ENCODE measurements around the gene CDKN1A. TPM values are rescaled to one million over a fixed set of nuclear protein-coding genes. Genes with fewer than 3 reads are reported as not detected.

CDKN1A gene
- total RNA-seq, 2 experiments from 2014 or later, result 36.7 to 39.5 TPM

- Mint-ChIP-seq H3K27ac (peak overlapping the region; percentile 61), H3K36me3 (ENCODE audit: low read depth) (no peaks in the 10 kb centered on the region), H3K4me1 (peaks cover 23% of the 10 kb centered on the region), H3K9me3 (no peaks in the 10 kb centered on the region), H3K27me3 (no peaks in the 10 kb centered on the region), H3K4me3 (no peak overlapping the region)
- ChIA-PET POLR2A (no interaction called here), CTCF (interaction anchor here (0.5 to 1.7 kb wide), 5 partner anchors 18 to 101 kb away, joined by 3 to 5 read pairs (median 3); no protein-coding TSS in a partner anchor)
- no peak for DNase-seq
Observed at GRCh38 chr6:36733300-36733699, 54.8 kb downstream of the CDKN1A start.

- H3K27me3 Mint-ChIP-seq, result no peaks in the 10 kb centered on the region
- no peaks in the 10 kb centered on the region for H3K36me3 Mint-ChIP-seq (ENCODE audit: low read depth)
- peaks cover 15% of the 10 kb centered on the region for H3K4me1 Mint-ChIP-seq
- no peak for DNase-seq
- POLR2A ChIA-PET, result no interaction called here
- peak overlapping the region; percentile 84 for H3K27ac Mint-ChIP-seq
- no peaks in the 10 kb centered on the region for H3K9me3 Mint-ChIP-seq
- peak overlapping the region; percentile 1 for H3K4me3 Mint-ChIP-seq
- CTCF ChIA-PET, result interaction anchor here (0.8 to 2.8 kb wide), 7 partner anchors 10 to 120 kb away, joined by 3 to 9 read pairs (median 3); no protein-coding TSS in a partner anchor
Observed at GRCh38 chr6:36734486-36735060, 56.1 kb downstream of the CDKN1A start.

GRCh38 chr6:36735110-36736071, 56.9 kb downstream of the CDKN1A start:
- Mint-ChIP-seq H3K4me3 (peak overlapping the region; percentile 1), H3K27ac (peak overlapping the region; percentile 84), H3K36me3 (ENCODE audit: low read depth) (no peaks in the 10 kb centered on the region), H3K27me3 (no peaks in the 10 kb centered on the region), H3K4me1 (peaks cover 17% of the 10 kb centered on the region), H3K9me3 (no peaks in the 10 kb centered on the region)
- ChIA-PET POLR2A (no interaction called here), CTCF (interaction anchor here (1.1 to 2.8 kb wide), 6 partner anchors 11 to 121 kb away, joined by 3 to 9 read pairs (median 4); no protein-coding TSS in a partner anchor)
- peak; percentile 62 for DNase-seq

Other genes starting within 250 kb of the CDKN1A start
- gene PXT1, start 235.9 kb upstream of the CDKN1A start, total RNA-seq, result under 1 TPM; 0.17 to 0.40 TPM
- gene KCTD20, start 235.7 kb upstream of the CDKN1A start, total RNA-seq, result 10 to 100 TPM; 49.7 to 49.8 TPM
- 100 to 1,000 TPM in 1 of 2 experiments, 10 to 100 TPM in 1; 99.1 to 114 TPM for gene STK38, start 131.2 kb upstream of the CDKN1A start, total RNA-seq
- gene SRSF3, start 84.4 kb upstream of the CDKN1A start, total RNA-seq, result 100 to 1,000 TPM; 394 to 441 TPM
- under 1 TPM; 0.08 to 0.15 TPM for gene RAB44, start 19.1 kb downstream of the CDKN1A start, total RNA-seq
- gene CPNE5, start 160.7 kb downstream of the CDKN1A start, total RNA-seq, result under 1 TPM; 0.47 to 1.00 TPM
- 10 to 100 TPM; 27.0 to 29.3 TPM for gene PPIL1, start 196.1 kb downstream of the CDKN1A start, total RNA-seq
- 10 to 100 TPM; 47.5 to 58.1 TPM for gene C6orf89, start 207.2 kb downstream of the CDKN1A start, total RNA-seq